A673 (cell line): Measurements from ENCODE around the gene EMID1.

ENCODE experiments used
- EZH2 ChIP-seq: fragments of 200-600 bp; sonication (generic); IDR thresholded peaks from 2 replicates; pipeline ENCODE4 v1.6.1; 2017; ENCODE audit warnings: borderline replicate concordance, low read depth, mild to moderate bottlenecking, mixed read lengths, antibody characterized with exemption, low read length; ENCODE audit not compliant: poor library complexity, severe bottlenecking
- TF ChIP-seq, protein P1 (sequence below): fragments of 300-800, 200-600 bp; sonication (generic); conservative IDR thresholded peaks from 2 replicates; pipeline ENCODE4 v1.5.1; 2017; ENCODE audit warnings: low read depth, mild to moderate bottlenecking, antibody characterized with exemption, low read length, moderate library complexity, mixed read lengths

DNA sequence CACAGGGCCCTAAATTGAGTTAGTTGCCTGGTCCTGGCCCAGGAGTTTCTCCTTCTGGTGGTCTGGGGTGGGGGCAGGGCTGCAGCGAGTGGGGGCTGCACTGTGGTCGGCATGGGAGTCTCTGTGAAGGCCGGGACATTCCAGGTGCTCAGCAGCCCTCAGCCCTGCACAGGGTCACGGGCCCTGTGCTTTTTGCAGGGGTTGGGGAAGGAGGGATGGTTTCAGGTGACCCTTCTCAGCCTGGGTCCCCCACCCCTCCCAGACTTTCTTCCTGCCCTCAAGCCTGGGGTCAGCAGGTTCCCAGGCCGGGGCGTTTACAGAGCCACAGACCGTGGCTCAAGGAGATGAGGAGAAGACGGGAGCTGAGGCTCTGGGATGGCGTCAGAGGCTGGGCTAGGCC is 7.8 kb downstream of the EMID1 start:
- TF ChIP-seq, protein P1, sequence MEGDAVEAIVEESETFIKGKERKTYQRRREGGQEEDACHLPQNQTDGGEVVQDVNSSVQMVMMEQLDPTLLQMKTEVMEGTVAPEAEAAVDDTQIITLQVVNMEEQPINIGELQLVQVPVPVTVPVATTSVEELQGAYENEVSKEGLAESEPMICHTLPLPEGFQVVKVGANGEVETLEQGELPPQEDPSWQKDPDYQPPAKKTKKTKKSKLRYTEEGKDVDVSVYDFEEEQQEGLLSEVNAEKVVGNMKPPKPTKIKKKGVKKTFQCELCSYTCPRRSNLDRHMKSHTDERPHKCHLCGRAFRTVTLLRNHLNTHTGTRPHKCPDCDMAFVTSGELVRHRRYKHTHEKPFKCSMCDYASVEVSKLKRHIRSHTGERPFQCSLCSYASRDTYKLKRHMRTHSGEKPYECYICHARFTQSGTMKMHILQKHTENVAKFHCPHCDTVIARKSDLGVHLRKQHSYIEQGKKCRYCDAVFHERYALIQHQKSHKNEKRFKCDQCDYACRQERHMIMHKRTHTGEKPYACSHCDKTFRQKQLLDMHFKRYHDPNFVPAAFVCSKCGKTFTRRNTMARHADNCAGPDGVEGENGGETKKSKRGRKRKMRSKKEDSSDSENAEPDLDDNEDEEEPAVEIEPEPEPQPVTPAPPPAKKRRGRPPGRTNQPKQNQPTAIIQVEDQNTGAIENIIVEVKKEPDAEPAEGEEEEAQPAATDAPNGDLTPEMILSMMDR, result no peak
- TF ChIP-seq EZH2, result no peak
